ENCODE results near the gene LSP1. TPM values are rescaled to one million over a fixed set of nuclear protein-coding genes. Genes with fewer than 3 reads are reported as not detected.
A peak's percentile ranks its signal among the peaks of the same experiment; 100 is the strongest.
"Not testable (repeated sequence)": the region's sequence is repeated elsewhere in the genome, so short reads cannot be mapped to it uniquely, and the experiment has no call there.

Gene LSP1
- total and polyA plus RNA-seq, 8 donors = 2.4 to 26.8 (median 9.9) TPM

- WGBS, 2 donors = 75 to 85% methylated on average over 35 of the region's 35 CpGs
- Histone ChIP-seq H3K4me3 (no peak overlapping the region), H3K27ac (no peak overlapping the region), H3K9me3 (no peaks in the 10 kb centered on the region), H3K36me3 (no peaks in the 10 kb centered on the region), H3K4me1 (no peaks in the 10 kb centered on the region), H3K27me3 (no peaks in the 10 kb centered on the region)
- FAIRE-seq (no peak), ATAC-seq (no peak), DNase-seq (peak in 4 of 6 donors; percentile 10 to 67 (median 30))
- intact Hi-C loops (cut with DNase I) = no loop called here
- no peak for TF ChIP-seq CTCF (IDR thresholded peaks at IDR 0.05)
Measured at GRCh38 chr11:1937616-1938342, 84.9 kb downstream of the LSP1 start.

DNA sequence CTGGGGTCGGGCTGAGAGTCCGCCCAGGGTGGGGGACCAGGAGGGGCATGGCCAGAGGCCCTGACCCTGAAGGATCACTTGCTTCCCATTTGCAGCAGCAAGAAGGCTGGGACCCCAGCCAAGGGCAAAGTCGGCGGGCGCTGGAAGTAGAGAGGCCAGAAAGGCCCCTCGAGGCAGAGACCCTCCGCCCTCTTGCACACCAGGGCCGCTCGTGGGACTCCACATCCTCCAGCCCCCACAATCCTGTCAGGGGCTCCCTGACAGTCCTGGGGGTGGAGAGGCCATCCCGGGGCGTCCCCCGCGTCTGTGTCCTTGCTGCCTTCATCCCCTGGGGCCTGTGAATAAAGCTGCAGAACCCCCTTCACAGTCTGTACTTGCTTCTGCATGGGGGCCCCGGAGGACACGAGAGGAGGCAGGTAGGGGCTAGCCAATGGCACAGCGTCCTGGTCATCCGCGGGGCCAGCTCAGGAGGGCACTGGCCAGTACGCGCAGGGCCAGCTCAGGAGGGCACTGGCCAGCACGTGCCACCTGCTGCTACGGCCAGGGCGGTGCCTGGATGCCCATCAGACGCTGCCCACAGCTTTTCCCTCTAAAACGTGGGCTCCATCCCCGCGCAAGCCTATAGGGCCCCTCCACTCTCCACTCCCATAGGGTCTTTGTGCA lies 85.6 kb downstream of the LSP1 start:
- Histone ChIP-seq H3K4me1 (no peaks in the 10 kb centered on the region), H3K27me3 (no peaks in the 10 kb centered on the region), H3K4me3 (no peak overlapping the region), H3K36me3 (no peaks in the 10 kb centered on the region), H3K9me3 (no peaks in the 10 kb centered on the region), H3K27ac (no peak overlapping the region)
- DNase-seq (peak in 5 of 6 donors; percentile 3 to 68 (median 23)), FAIRE-seq (no peak), ATAC-seq (no peak)
- 73 to 81% methylated on average over 23 to 27 of the region's 27 CpGs for whole genome bisulfite sequencing, 2 donors
- TF ChIP-seq CTCF (IDR thresholded peaks at IDR 0.05) = no peak
- intact Hi-C loops (cut with DNase I) = no loop called here

- no peak for TF ChIP-seq CTCF (IDR thresholded peaks at IDR 0.05)
- ATAC-seq = peak in 1 of 4 donors; percentile 25
- H3K4me1 ChIP-seq = no peaks in the 10 kb centered on the region
- H3K9me3 ChIP-seq = no peaks in the 10 kb centered on the region
- H3K27me3 ChIP-seq = no peaks in the 10 kb centered on the region
- H3K27ac ChIP-seq = no peak overlapping the region
- intact Hi-C loops (cut with DNase I) = no loop called here
- H3K4me3 ChIP-seq = no peak overlapping the region
- no peaks in the 10 kb centered on the region for H3K36me3 ChIP-seq
- DNase-seq = peak in 5 of 6 donors; percentile 2 to 42 (median 17)
- WGBS, 2 donors = 55 to 65% methylated on average over 23 of the region's 23 CpGs
- no peak for FAIRE-seq
Measured at GRCh38 chr11:1939006-1939625, 86.2 kb downstream of the LSP1 start.

GRCh38 chr11:1939788-1940187 lies 86.9 kb downstream of the LSP1 start:
- H3K27me3 ChIP-seq, FAIRE-seq, H3K27ac ChIP-seq, H3K36me3 ChIP-seq, H3K4me1 ChIP-seq, H3K4me3 ChIP-seq, H3K9me3 ChIP-seq: not testable (repeated sequence)
- peak in 2 of 4 donors; percentile 52 to 64 for ATAC-seq
- peak in 2 of 6 donors; percentile 5 to 41 for DNase-seq
- intact Hi-C loops (cut with DNase I) = loop anchor here in 2 of 3 donors (10.0 kb wide), 1 partner anchor 45 kb away; the partner anchor contains the start of gene PRR33 (in 2 of the 2)
- 84 to 94% methylated on average over 1 of the region's 1 CpG for WGBS, 2 donors

Small RNAs within 50 kb of the gene (microRNA-seq; reads per million reads assigned to microRNA genes)
- gene MIR4298 = 0 reads per million in 2 donors
- gene MIR7847 = 0 reads per million in 2 donors

Other genes starting within 250 kb of the LSP1 start
- gene KRTAP5-3, start 244.6 kb upstream of the LSP1 start, total RNA-seq = not detected
- not detected for gene KRTAP5-3, start 244.6 kb upstream of the LSP1 start, polyA plus RNA-seq
- not detected for gene KRTAP5-4, start 230.9 kb upstream of the LSP1 start, total RNA-seq
- gene KRTAP5-4, start 230.9 kb upstream of the LSP1 start, polyA plus RNA-seq = not detected
- gene KRTAP5-5, start 223.3 kb upstream of the LSP1 start, total RNA-seq = not detected
- under 1 TPM in 1 of 2 donors, not detected in 1; 0.19 TPM for gene KRTAP5-5, start 223.3 kb upstream of the LSP1 start, polyA plus RNA-seq
- gene KRTAP5-6, start 155.9 kb upstream of the LSP1 start, total RNA-seq = not detected
- gene KRTAP5-6, start 155.9 kb upstream of the LSP1 start, polyA plus RNA-seq = not detected
- gene IFITM10, start 102.5 kb upstream of the LSP1 start, total RNA-seq = 1 to 10 TPM in 1 of 6 donors, under 1 TPM in 5; 0.28 to 2.0 (median 0.45) TPM
- gene IFITM10, start 102.5 kb upstream of the LSP1 start, polyA plus RNA-seq = under 1 TPM; 0.53 to 0.56 TPM
- 100 to 1,000 TPM; 231 to 596 (median 310) TPM for gene CTSD, start 89.2 kb upstream of the LSP1 start, total RNA-seq
- 100 to 1,000 TPM; 279 to 422 TPM for gene CTSD, start 89.2 kb upstream of the LSP1 start, polyA plus RNA-seq
- gene SYT8, start 18.1 kb upstream of the LSP1 start, total RNA-seq = 10 to 100 TPM in 3 of 6 donors, 1 to 10 TPM in 3; 3.6 to 34.2 (median 12.2) TPM
- gene SYT8, start 18.1 kb upstream of the LSP1 start, polyA plus RNA-seq = 10 to 100 TPM; 43.7 to 64.8 TPM
- gene TNNI2, start 14.1 kb upstream of the LSP1 start, total RNA-seq = 1 to 10 TPM in 5 of 6 donors, not detected in 1; 2.5 to 8.7 (median 6.2) TPM
- 10 to 100 TPM; 28.9 to 57.4 TPM for gene TNNI2, start 14.1 kb upstream of the LSP1 start, polyA plus RNA-seq
- not detected for gene PRR33, start 38.8 kb downstream of the LSP1 start, total RNA-seq
- gene PRR33, start 38.8 kb downstream of the LSP1 start, polyA plus RNA-seq = not detected
- gene TNNT3, start 66.6 kb downstream of the LSP1 start, total RNA-seq = 1 to 10 TPM in 2 of 6 donors, under 1 TPM in 4; 0.24 to 2.0 (median 0.70) TPM
- 1 to 10 TPM; 3.1 to 6.6 TPM for gene TNNT3, start 66.6 kb downstream of the LSP1 start, polyA plus RNA-seq
- 10 to 100 TPM; 16.7 to 58.1 (median 31.5) TPM for gene MRPL23, start 94.2 kb downstream of the LSP1 start, total RNA-seq
- 10 to 100 TPM; 79.3 to 92.1 TPM for gene MRPL23, start 94.2 kb downstream of the LSP1 start, polyA plus RNA-seq
- gene H19, start 144.8 kb downstream of the LSP1 start, total RNA-seq = 100 to 1,000 TPM in 5 of 6 donors, 10 to 100 TPM in 1; 69.5 to 532 (median 190) TPM
- gene H19, start 144.8 kb downstream of the LSP1 start, polyA plus RNA-seq = 100 to 1,000 TPM; 809 to 814 TPM